HG03442 (cell line): Measurements from ENCODE around the gene FAM221B.

Experiments used
- ATAC-seq: cut with Tn5 transposase; IDR thresholded peaks from one replicate; pipeline ENCODE4 v1.9.1; 2021; ENCODE audit warnings: mild to moderate bottlenecking, moderate library complexity; ENCODE audit not compliant: unreplicated experiment

Gene FAM221B

GRCh38 chr9:35847792-35848572 is 19.4 kb upstream of the FAM221B start:
- ATAC-seq, result peak; percentile 89

- no peak for ATAC-seq
These were observed 17.6 kb upstream of the FAM221B start for GRCh38 chr9:35845824-35846771.

- no peak for ATAC-seq
These were observed 16.2 kb upstream of the FAM221B start for GRCh38 chr9:35844628-35845270.

GRCh38 chr9:35842795-35843194 is 14.3 kb upstream of the FAM221B start:
- ATAC-seq, result peak; percentile 61

- no peak for ATAC-seq
These were observed 13.7 kb upstream of the FAM221B start for GRCh38 chr9:35842020-35842745.

- no peak for ATAC-seq
These were observed 13.0 kb upstream of the FAM221B start for GRCh38 chr9:35841645-35841900.

GRCh38 chr9:35840881-35841644 is 12.5 kb upstream of the FAM221B start:
- ATAC-seq, result no peak

GRCh38 chr9:35839926-35840325 is 11.4 kb upstream of the FAM221B start:
- no peak for ATAC-seq

- no peak for ATAC-seq
These were observed 8.1 kb upstream of the FAM221B start for GRCh38 chr9:35836595-35836994.

DNA sequence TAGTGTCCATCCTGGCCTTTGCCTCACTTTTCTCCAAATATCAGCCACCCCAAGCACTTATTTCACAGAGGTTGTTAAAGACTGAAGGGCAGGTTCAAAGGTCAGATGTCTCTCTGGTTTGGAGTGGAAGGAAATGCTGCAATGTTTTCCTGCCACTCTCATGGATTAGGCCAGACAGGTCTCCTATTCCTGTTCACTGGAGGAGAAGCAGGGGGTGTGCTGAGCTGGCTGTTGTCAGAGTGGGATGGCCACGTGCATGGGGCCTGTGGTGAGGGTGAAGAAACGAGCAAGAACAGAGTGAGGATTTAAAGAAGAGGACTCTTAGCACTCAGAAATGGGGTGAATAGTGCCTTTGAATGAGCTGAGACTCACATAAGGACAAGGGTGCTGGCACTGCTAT is 7.2 kb upstream of the FAM221B start:
- ATAC-seq, result no peak

- ATAC-seq, result no peak
These were observed 6.7 kb upstream of the FAM221B start for GRCh38 chr9:35835216-35835632.

DNA sequence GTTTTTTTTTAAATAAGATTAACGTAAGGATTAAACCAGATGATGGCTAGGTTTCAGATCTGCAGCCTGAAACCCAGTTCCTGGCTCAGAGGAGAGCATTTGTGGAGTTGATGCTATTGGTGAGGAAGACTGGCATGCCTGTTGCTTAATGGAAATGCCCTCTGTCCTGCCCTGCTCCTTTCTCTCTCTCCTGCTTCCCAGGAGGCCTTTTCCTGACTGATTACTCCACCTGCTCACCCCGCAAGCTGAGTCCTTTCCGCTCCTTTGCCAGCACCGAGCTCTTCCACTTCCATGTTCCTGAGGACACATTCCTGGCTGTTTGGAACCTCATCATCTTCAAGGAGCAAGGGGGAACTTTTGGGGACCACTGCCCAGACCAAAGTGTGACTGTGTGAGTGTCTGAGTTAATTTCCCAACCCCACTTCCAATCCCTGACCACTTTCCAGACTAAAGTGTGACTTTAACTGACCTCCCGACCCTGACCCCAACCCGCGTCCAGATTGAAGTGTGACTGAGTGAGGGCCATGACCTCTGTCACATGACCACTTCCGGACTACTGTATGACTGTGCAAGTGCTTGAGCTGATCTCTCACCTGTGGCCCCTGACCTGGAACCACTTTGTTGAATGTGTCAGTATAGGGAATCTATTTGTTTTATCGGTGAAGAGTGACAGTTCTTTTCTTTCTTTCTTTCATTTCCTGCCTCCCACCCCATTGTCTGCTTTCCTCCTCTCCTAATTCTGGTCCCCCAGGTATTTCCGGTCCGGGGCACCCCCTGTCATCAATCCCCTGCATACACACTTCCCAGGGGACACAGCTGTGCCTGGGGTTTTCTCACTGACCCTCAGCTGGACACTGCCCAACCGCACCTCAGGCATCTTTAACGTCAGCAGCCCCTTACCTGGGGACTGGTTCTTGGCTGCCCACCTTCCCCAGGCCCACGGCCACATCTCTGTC is 6.0 kb upstream of the FAM221B start:
- ATAC-seq, result no peak

GRCh38 chr9:35832814-35833213 is 4.3 kb upstream of the FAM221B start:
- no peak for ATAC-seq

DNA sequence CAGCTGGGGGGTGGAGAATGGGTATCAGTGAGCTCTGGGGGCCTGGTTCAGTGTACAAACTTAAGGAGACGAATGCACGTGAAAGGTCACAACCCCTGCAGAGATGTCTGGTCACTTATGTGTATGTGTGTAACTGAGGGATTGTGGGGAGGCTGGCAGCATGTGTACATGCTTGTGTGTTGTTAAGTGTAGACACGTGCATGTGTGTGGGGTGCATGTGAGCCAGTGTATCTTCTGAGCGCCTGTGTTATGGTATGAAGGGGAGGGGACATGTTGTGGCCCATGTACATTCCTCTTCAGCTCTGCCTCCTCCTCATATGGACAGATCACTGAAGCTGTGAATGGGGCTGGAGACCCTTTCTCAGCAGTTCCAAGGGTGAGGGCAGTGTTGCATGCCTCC is 2.5 kb upstream of the FAM221B start:
- no peak for ATAC-seq

DNA sequence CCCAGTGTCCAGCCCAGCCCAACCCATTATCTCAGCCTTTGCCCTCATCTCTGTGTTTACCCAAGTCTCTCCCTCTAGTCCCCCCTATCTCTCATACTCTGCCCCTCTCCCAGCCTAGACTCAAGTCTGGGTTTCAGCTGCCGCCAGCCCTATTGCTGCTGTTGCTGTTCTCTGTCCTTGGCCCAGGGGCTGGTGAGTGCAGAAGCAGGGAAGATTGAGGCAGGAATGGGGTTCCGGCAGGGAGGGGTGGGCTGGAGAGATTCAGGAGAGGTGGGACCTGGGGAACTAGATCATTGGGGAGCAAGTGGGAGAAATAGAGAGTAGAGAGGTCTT is 1.2 kb upstream of the FAM221B start:
- no peak for ATAC-seq

DNA sequence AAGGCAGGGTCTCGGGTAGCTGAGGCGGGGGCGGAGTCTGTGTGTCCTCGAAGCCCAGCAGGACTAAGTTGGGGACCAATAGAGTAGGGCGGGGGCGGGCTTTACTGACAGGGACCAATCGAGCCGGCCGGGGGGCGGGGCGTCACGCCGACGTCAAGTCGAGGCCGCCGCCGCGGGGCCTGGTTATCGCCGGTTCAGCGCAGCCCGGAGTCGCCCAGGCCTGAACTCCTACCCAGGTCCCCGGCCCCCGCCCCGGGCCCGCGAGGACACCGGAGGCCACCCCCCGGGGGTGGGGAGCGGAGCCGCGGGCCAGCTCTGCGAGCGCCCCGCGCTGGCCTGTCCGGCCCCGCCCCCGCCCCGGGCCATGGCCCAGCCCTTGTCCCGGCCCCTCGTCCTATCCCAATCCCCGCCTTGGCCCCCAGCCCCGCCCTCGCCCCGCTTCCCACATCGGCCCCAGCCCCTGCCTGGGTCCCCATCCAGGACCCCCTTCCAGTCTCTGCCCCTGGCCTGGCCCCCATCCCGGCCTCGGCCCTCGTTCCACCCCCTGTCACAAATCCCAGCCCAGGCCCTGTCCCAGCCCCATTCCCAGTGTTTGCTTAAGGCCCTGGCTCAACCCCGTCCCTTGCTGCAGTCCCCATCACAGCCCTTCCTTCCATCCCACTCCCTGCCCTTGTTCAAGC is 692 bp upstream of the FAM221B start, which contains the start of gene TMEM8B:
TMEM8B (plus strand) TSS at position 145 of the 680 bp plus-strand sequence; CDS start at position 365, 220 bp downstream.
- ATAC-seq, result peak; percentile 64

GRCh38 chr9:35827486-35827885 is 1.0 kb downstream of the FAM221B start:
- no peak for ATAC-seq

DNA sequence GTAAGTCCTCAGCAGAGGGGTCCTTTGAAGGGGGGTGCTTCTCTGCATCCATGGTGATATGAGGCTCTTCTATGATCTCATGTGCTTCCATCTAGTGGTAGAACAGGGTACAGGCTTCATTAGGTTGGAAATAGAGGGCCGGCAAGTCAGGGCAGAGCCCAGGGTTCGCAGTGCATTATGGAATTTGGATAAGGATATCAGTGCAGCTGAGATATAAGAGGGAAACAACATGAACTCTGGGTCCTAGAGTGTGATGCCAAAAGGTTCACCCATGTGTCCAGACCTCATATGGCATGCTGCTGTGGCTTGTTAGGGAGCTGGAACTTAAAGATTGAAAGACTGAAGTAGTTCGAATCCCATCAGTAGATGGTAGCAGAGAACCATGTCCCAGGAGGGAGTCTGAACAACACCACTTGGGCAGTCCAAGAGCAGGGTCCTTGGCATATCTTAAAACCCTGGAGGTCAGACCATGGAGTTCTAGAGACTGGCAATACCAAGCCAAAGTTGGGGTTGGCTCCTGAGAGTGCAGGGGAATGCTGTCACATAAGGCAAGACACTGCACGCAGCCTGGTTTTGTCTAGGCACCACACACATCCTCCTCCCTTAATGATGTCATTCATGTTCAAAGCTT is 2.3 kb downstream of the FAM221B start:
- ATAC-seq, result peak; percentile 41
